NCI-H2029 treated with DMSO at 0.1 percent for 48 hours (cell line): ENCODE results near the gene CBR3.
"Not testable (repeated sequence)": the region's sequence is repeated elsewhere in the genome, so short reads cannot be mapped to it uniquely, and the experiment has no call there.

Source experiments
- DNase-seq: peaks from one replicate; lab custom pipeline; 2025; lab: John Stamatoyannopoulos, UW

Gene CBR3

GRCh38 chr21:36134803-36135390 lies at the start of gene CBR3:
TSS of gene CBR3 (plus strand) at chr21:36135079. CDS start at chr21:36135193, 114 bp downstream.
- no peak for DNase-seq

- DNase-seq, result no peak
These were observed 47.3 kb upstream of the CBR3 start for GRCh38 chr21:36087362-36088138.

GRCh38 chr21:36089946-36090345 lies 44.9 kb upstream of the CBR3 start:
- DNase-seq, result no peak

- DNase-seq, result no peak
These were observed 42.2 kb upstream of the CBR3 start for GRCh38 chr21:36092681-36093080.

- no peak for DNase-seq
These were observed 41.4 kb upstream of the CBR3 start for GRCh38 chr21:36093512-36093911.

GRCh38 chr21:36096398-36097290 lies 38.2 kb upstream of the CBR3 start:
- no peak for DNase-seq

GRCh38 chr21:36097427-36098181 lies 37.3 kb upstream of the CBR3 start:
- no peak for DNase-seq

GRCh38 chr21:36098182-36098532 lies 36.7 kb upstream of the CBR3 start:
- DNase-seq, result no peak

GRCh38 chr21:36099000-36099399 lies 35.9 kb upstream of the CBR3 start:
- no peak for DNase-seq

- not testable (repeated sequence) for DNase-seq
These were observed 35.1 kb upstream of the CBR3 start for GRCh38 chr21:36099695-36100211.

GRCh38 chr21:36100971-36101641 lies 33.8 kb upstream of the CBR3 start:
- DNase-seq, result no peak

- no peak for DNase-seq
These were observed 31.4 kb upstream of the CBR3 start for GRCh38 chr21:36103434-36103833.

GRCh38 chr21:36104317-36105300 lies 30.3 kb upstream of the CBR3 start:
- no peak for DNase-seq

GRCh38 chr21:36105327-36105842 lies 29.5 kb upstream of the CBR3 start:
- DNase-seq, result no peak

- no peak for DNase-seq
These were observed 25.0 kb upstream of the CBR3 start for GRCh38 chr21:36109868-36110267.

GRCh38 chr21:36111238-36111637 lies 23.6 kb upstream of the CBR3 start:
- DNase-seq, result no peak

GRCh38 chr21:36113647-36114428 lies 21.0 kb upstream of the CBR3 start:
- peak; percentile 42 for DNase-seq

GRCh38 chr21:36115138-36115730 lies 19.6 kb upstream of the CBR3 start:
- no peak for DNase-seq
